Osteocyte (in vitro differentiated cells): ENCODE results near the gene ZDHHC14. TPM values are rescaled to one million over a fixed set of nuclear protein-coding genes. Genes with fewer than 3 reads are reported as not detected.

Source experiments
- DNase-seq: peaks from one replicate; pipeline ENCODE4 v3.0.0; 2021; ENCODE audit warnings: mixed read lengths; ENCODE audit not compliant: unreplicated experiment; ENCODE audit errors: extremely low spot score
- H3K27ac Mint-ChIP-seq: one replicate; pipeline ENCODE4 v1.8.0; 2021; ENCODE audit warnings: mild to moderate bottlenecking, mixed read lengths; ENCODE audit not compliant: unreplicated experiment
- H3K27me3 Mint-ChIP-seq: one replicate; pipeline ENCODE4 v1.8.0; 2021; ENCODE audit warnings: mixed read lengths; ENCODE audit not compliant: unreplicated experiment
- H3K36me3 Mint-ChIP-seq: one replicate; pipeline ENCODE4 v1.8.0; 2021; ENCODE audit warnings: mixed read lengths; ENCODE audit not compliant: unreplicated experiment
- H3K4me1 Mint-ChIP-seq: one replicate; pipeline ENCODE4 v1.8.0; 2021; ENCODE audit warnings: mixed read lengths; ENCODE audit not compliant: unreplicated experiment
- H3K4me3 Mint-ChIP-seq: one replicate; pipeline ENCODE4 v1.8.0; 2021; ENCODE audit warnings: mild to moderate bottlenecking, moderate library complexity, mixed read lengths; ENCODE audit not compliant: unreplicated experiment
- H3K9me3 Mint-ChIP-seq: one replicate; pipeline ENCODE4 v1.8.0; 2021; ENCODE audit warnings: mixed read lengths; ENCODE audit not compliant: unreplicated experiment
- total RNA-seq: library from RNA; stranded (reverse); gene quantifications from 2 replicates; pipeline ENCODE4 v1.2.1, GENCODE V29; 2021
- TF ChIP-seq, protein P1 (sequence below): fragments of 200-600 bp; sonication (generic); IDR thresholded peaks from 2 replicates; pipeline ENCODE4 v1.5.0; 2021; ENCODE audit warnings: antibody characterized with exemption, mild to moderate bottlenecking, moderate library complexity

Gene ZDHHC14
- total RNA-seq, 1 donor from 2014 or later: 9.1 TPM

DNA sequence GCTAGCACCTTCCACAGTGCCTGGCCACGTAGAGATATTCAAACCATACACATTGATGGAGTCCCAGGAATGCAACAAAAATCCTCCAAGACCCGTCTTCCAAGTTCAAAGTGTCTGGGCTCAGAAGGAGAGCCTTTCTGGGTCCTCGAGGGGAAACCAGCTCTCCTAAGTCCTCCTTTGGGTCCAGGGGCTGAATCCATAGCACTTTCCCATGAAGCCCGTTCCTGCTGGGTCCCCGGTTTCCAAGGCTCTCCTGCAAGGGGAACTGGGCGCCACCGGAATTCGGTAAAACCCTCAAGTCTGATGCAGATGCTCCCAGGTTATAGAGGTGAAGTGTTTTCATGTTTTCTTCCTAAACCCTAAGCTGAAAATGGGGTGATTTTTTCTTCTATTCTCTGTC, 340.8 kb downstream of the ZDHHC14 start:
- H3K27ac Mint-ChIP-seq: no peak overlapping the region
- peaks cover 21% of the 10 kb centered on the region for H3K9me3 Mint-ChIP-seq
- H3K36me3 Mint-ChIP-seq: peaks cover 9% of the 10 kb centered on the region

DNA sequence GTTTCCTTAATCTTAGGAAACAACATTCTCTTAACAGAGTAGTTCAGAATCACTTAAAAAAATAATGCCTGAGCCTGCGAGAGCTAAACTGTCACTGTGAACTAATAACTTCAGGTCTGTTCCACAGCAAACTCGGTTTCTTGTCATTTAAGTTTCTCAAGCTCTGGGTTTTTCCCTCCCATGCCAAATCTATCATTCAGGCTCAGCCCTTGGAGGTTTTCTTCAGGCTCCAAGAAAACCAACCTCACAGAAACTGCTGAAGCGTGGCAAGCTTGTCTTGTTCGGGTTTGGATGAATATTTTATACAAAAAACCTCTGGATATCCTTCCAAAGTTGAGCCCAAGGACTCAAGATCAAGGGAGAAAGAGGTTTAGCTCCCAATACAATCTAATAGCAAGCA, 342.4 kb downstream of the ZDHHC14 start:
- no peak overlapping the region for H3K27ac Mint-ChIP-seq
- no peak overlapping the region for H3K4me3 Mint-ChIP-seq
- H3K4me1 Mint-ChIP-seq: peaks cover 24% of the 10 kb centered on the region
- H3K27me3 Mint-ChIP-seq: no peaks in the 10 kb centered on the region
- H3K9me3 Mint-ChIP-seq: peaks cover 21% of the 10 kb centered on the region
- no peak for DNase-seq
- peaks cover 9% of the 10 kb centered on the region for H3K36me3 Mint-ChIP-seq
- TF ChIP-seq, protein P1, sequence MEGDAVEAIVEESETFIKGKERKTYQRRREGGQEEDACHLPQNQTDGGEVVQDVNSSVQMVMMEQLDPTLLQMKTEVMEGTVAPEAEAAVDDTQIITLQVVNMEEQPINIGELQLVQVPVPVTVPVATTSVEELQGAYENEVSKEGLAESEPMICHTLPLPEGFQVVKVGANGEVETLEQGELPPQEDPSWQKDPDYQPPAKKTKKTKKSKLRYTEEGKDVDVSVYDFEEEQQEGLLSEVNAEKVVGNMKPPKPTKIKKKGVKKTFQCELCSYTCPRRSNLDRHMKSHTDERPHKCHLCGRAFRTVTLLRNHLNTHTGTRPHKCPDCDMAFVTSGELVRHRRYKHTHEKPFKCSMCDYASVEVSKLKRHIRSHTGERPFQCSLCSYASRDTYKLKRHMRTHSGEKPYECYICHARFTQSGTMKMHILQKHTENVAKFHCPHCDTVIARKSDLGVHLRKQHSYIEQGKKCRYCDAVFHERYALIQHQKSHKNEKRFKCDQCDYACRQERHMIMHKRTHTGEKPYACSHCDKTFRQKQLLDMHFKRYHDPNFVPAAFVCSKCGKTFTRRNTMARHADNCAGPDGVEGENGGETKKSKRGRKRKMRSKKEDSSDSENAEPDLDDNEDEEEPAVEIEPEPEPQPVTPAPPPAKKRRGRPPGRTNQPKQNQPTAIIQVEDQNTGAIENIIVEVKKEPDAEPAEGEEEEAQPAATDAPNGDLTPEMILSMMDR: no peak

More for the DNA sequence above, 340.8 kb downstream of the ZDHHC14 start:
- DNase-seq: no peak
- Mint-ChIP-seq H3K4me1 (peaks cover 28% of the 10 kb centered on the region), H3K27me3 (no peaks in the 10 kb centered on the region), H3K4me3 (no peak overlapping the region)
- TF ChIP-seq, protein P1: no peak

DNA sequence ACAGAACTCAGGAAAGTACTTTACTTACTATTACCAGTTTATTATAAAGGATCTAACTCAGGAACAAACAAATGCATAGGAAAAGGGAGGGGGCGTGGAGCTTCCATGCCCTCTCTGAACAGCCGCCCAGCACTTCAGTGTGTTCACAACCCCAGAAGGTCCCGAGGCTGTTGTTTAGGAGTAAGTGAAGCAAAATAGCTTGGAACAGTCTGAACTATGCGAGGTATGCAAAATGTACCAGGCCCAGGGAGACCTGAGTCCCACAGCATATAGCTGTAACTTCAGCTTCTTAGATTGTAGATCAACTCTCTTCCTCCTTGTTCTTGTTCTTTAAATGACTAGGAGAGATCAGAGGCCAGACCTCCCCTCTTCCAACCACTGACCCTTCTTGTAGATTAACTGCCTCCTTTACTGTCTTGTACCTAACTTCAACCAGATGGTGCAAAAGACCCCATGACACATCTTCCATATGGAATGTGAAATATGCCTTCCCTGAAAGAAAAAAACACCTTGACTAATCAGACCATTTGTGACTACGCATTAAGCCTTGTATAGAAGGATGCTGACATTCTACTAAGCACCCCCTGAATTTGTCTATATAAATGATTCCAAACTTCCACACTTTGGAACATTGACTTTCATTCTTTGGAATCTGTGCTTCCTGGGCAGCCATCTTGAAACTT, 343.3 kb downstream of the ZDHHC14 start:
- H3K27me3 Mint-ChIP-seq: no peaks in the 10 kb centered on the region
- H3K27ac Mint-ChIP-seq: no peak overlapping the region
- H3K4me3 Mint-ChIP-seq: no peak overlapping the region
- peaks cover 9% of the 10 kb centered on the region for H3K36me3 Mint-ChIP-seq
- H3K4me1 Mint-ChIP-seq: peaks cover 20% of the 10 kb centered on the region
- peaks cover 21% of the 10 kb centered on the region for H3K9me3 Mint-ChIP-seq
- TF ChIP-seq, protein P1: no peak
- DNase-seq: no peak

DNA sequence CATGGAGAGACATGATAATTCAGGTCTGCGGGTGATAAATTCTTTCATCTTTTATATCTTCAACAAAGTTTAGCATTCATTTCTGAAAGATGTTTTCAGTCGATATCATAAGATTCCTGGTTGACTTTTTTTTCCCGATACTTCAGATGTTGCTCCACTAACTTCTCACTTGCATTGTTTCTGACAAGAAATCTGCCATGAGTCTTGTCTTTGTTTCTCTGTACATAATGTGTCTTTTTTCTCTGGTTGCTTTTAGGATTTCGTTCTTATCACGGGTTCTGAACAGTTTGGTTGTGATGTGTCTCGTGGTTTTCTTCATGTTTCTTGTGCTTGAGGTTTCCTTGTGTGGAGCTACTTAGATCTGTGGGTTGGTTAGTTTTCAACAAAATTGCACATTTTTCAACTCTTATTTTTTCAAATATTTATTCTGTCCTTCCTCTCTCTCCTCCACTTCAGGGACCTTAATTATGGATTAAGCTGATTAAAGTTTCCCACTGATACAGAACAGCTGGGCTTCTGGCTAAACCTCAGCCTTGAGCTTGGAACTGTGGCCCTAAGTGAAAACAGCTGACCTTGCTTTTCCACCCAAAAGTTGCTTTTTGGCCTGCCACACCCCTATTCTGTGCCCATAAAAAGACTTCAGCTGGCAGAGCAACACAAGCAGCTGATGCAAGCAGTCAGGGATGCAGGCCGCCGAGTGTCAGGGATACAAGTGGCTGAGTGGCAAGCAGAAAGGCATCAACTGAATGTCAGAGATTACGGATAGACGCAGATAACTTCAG, 344.2 kb downstream of the ZDHHC14 start:
- DNase-seq: no peak
- TF ChIP-seq, protein P1: no peak
- no peak overlapping the region for H3K4me3 Mint-ChIP-seq
- peaks cover 21% of the 10 kb centered on the region for H3K9me3 Mint-ChIP-seq
- H3K36me3 Mint-ChIP-seq: peaks cover 9% of the 10 kb centered on the region
- H3K4me1 Mint-ChIP-seq: peaks cover 17% of the 10 kb centered on the region
- H3K27me3 Mint-ChIP-seq: no peaks in the 10 kb centered on the region
- no peak overlapping the region for H3K27ac Mint-ChIP-seq

DNA sequence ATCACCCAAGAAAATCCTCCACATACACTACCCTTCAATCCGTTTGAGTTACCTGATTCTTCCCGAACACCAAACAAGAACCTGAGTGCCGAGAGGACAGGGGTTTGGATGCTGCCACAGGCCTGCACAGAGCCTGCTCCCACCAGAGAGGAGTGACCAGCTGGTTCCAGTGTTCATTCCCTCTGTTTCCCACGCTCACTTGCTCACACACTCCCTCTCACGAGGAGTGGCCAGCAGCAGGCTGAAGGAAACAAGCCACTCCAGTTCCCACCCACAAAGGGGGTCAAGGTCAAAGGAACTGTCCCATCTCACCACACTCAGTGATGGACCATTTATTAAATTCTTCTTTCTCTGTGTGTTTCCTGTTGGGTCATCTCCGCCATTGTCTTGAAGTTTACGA, 344.8 kb downstream of the ZDHHC14 start:
- H3K4me3 Mint-ChIP-seq: no peak overlapping the region
- TF ChIP-seq, protein P1: no peak
- no peaks in the 10 kb centered on the region for H3K27me3 Mint-ChIP-seq
- no peak for DNase-seq
- H3K27ac Mint-ChIP-seq: no peak overlapping the region
- H3K4me1 Mint-ChIP-seq: peaks cover 17% of the 10 kb centered on the region
- H3K36me3 Mint-ChIP-seq: peaks cover 9% of the 10 kb centered on the region
- H3K9me3 Mint-ChIP-seq: peaks cover 21% of the 10 kb centered on the region
